HFFc6 (cell line): ENCODE measurements around the gene MFAP4. TPM values are rescaled to one million over a fixed set of nuclear protein-coding genes. Genes with fewer than 3 reads are reported as not detected.
A peak's percentile ranks its signal among the peaks of the same experiment; 100 is the strongest.

ENCODE experiments used
- DNase-seq: peaks from one replicate; pipeline ENCODE4 v3.0.0-alpha.2; 2018
- H3K27ac Mint-ChIP-seq: 2 replicates; pipeline ENCODE4 v1.8.0; 2020; ENCODE audit warnings: mild to moderate bottlenecking, mixed read lengths
- H3K27me3 Mint-ChIP-seq: 2 replicates; pipeline ENCODE4 v1.8.0; 2021; ENCODE audit warnings: mild to moderate bottlenecking, moderate library complexity, mixed read lengths; ENCODE audit not compliant: insufficient read depth
- H3K36me3 Mint-ChIP-seq: 2 replicates; pipeline ENCODE4 v1.8.0; 2021; ENCODE audit warnings: low read depth, mixed read lengths
- H3K4me1 Mint-ChIP-seq: 2 replicates; pipeline ENCODE4 v1.8.0; 2020; ENCODE audit warnings: low read depth, mixed read lengths
- H3K4me3 Mint-ChIP-seq: 2 replicates; pipeline ENCODE4 v1.8.0; 2020; ENCODE audit warnings: mild to moderate bottlenecking, moderate library complexity, mixed read lengths
- H3K9me3 Mint-ChIP-seq: 2 replicates; pipeline ENCODE4 v1.8.0; 2020; ENCODE audit warnings: mild to moderate bottlenecking, mixed read lengths
- CTCF ChIP-seq: fragments of 200-600 bp; sonication (generic); IDR thresholded peaks from 2 replicates; pipeline ENCODE4 v1.5.0; 2021; ENCODE audit warnings: antibody characterized with exemption, mild to moderate bottlenecking
- total RNA-seq, 6 experiments: library from RNA; stranded (reverse); fragmentation: NEBNext Ultra II Directional; extraction: Animal tissue kit (Norgen Biotek cat#: 25700); gene quantifications; 2 replicates in 1 of 6; 3 replicates in 5 of 6; pipeline ENCODE4 v1.2.3, GENCODE V29; 2021

MFAP4 gene
- total RNA-seq, 6 experiments from 2014 or later = 17.7 to 46.5 (median 22.0) TPM

- H3K4me1 Mint-ChIP-seq = peaks cover 9% of the 10 kb centered on the region
- no peaks in the 10 kb centered on the region for H3K9me3 Mint-ChIP-seq
- H3K27ac Mint-ChIP-seq = no peak overlapping the region; the same call in 1 of the 2 replicates
- no peak overlapping the region for H3K4me3 Mint-ChIP-seq
- TF ChIP-seq CTCF = no peak
- DNase-seq = peak; percentile 35
- H3K27me3 Mint-ChIP-seq = peaks cover 9% of the 10 kb centered on the region
- no peaks in the 10 kb centered on the region for H3K36me3 Mint-ChIP-seq
Measured at GRCh38 chr17:19424934-19425868, 38.2 kb upstream of the MFAP4 start.

- no peak for TF ChIP-seq CTCF
- DNase-seq = no peak
- Mint-ChIP-seq H3K4me3 (no peak overlapping the region), H3K9me3 (no peaks in the 10 kb centered on the region), H3K27ac (no peak overlapping the region), H3K4me1 (peaks cover 34% of the 10 kb centered on the region), H3K36me3 (no peaks in the 10 kb centered on the region), H3K27me3 (peaks cover 7% of the 10 kb centered on the region)
Measured at GRCh38 chr17:19421926-19422325, 34.9 kb upstream of the MFAP4 start.

GRCh38 chr17:19421219-19421618 is 34.2 kb upstream of the MFAP4 start:
- Mint-ChIP-seq H3K36me3 (no peaks in the 10 kb centered on the region), H3K27ac (no peak overlapping the region), H3K27me3 (peaks cover 7% of the 10 kb centered on the region), H3K4me3 (no peak overlapping the region), H3K9me3 (no peaks in the 10 kb centered on the region), H3K4me1 (peaks cover 34% of the 10 kb centered on the region)
- TF ChIP-seq CTCF = no peak
- DNase-seq = no peak

GRCh38 chr17:19418251-19418992 is 31.4 kb upstream of the MFAP4 start:
- H3K27ac Mint-ChIP-seq = peak overlapping the region; percentile 69
- no peaks in the 10 kb centered on the region for H3K9me3 Mint-ChIP-seq
- peaks cover 25% of the 10 kb centered on the region for H3K4me1 Mint-ChIP-seq
- no peak overlapping the region for H3K4me3 Mint-ChIP-seq
- H3K27me3 Mint-ChIP-seq = no peaks in the 10 kb centered on the region; the same call in 1 of the 2 replicates
- TF ChIP-seq CTCF = 0 out of 2 replicates have a peak, but pooled peaks have one; percentile 41
- peak; percentile 64 for DNase-seq
- no peaks in the 10 kb centered on the region for H3K36me3 Mint-ChIP-seq

GRCh38 chr17:19417611-19418010 is 30.6 kb upstream of the MFAP4 start:
- Mint-ChIP-seq H3K9me3 (no peaks in the 10 kb centered on the region), H3K4me1 (peaks cover 25% of the 10 kb centered on the region), H3K27ac (peak overlapping the region; percentile 69), H3K27me3 (no peaks in the 10 kb centered on the region; the same call in 1 of the 2 replicates), H3K4me3 (no peak overlapping the region), H3K36me3 (no peaks in the 10 kb centered on the region)
- no peak for TF ChIP-seq CTCF
- no peak for DNase-seq
